Mesendoderm (in vitro differentiated cells): ENCODE results near the gene ACOT7.
A peak's percentile ranks its signal among the peaks of the same experiment; 100 is the strongest.

Source experiments
- DNase-seq: peaks from one replicate; pipeline ENCODE4 v3.0.0; 2013
- H2AK5ac ChIP-seq: 2 replicates; pipeline ENCODE4 v1.6.1; 2013; ENCODE audit warnings: low read length, inconsistent platforms
- H2BK120ac ChIP-seq: 2 replicates; pipeline ENCODE4 v1.6.1; 2013; ENCODE audit warnings: low read depth, mild to moderate bottlenecking, low read length, moderate library complexity, mixed read lengths
- H2BK15ac ChIP-seq: replicated peaks from 2 replicates; pipeline ENCODE4 v1.6.1; 2013; ENCODE audit warnings: low read depth, mild to moderate bottlenecking, moderate library complexity
- H2BK5ac ChIP-seq: 2 replicates; pipeline ENCODE4 v1.6.1; 2013; ENCODE audit warnings: low read length, inconsistent platforms
- H3K18ac ChIP-seq: 2 replicates; pipeline ENCODE4 v1.6.1; 2013; ENCODE audit warnings: mild to moderate bottlenecking, low read length, mixed read lengths
- H3K23ac ChIP-seq: one replicate; pipeline ENCODE4 v1.6.1; 2013; ENCODE audit warnings: low read length
- H3K27ac ChIP-seq: 2 replicates; pipeline ENCODE4 v1.5.1; 2013; ENCODE audit warnings: low read depth, mild to moderate bottlenecking, inconsistent platforms, low read length, moderate library complexity
- H3K27me3 ChIP-seq: 2 replicates; pipeline ENCODE4 v1.6.1; 2013; ENCODE audit warnings: low read length, control low read depth, mild to moderate bottlenecking, inconsistent platforms; ENCODE audit not compliant: insufficient read depth, poor library complexity
- H3K36me3 ChIP-seq: 2 replicates; pipeline ENCODE4 v1.6.1; 2013; ENCODE audit warnings: low read length, inconsistent platforms; ENCODE audit not compliant: control insufficient read depth, insufficient read depth
- H3K4ac ChIP-seq: one replicate; pipeline ENCODE4 v1.6.1; 2013; ENCODE audit warnings: low read depth, mild to moderate bottlenecking, low read length, moderate library complexity
- H3K4me1 ChIP-seq: 2 replicates; pipeline ENCODE4 v1.6.1; 2013; ENCODE audit warnings: low read depth, low read length, inconsistent platforms; ENCODE audit not compliant: control insufficient read depth
- H3K4me2 ChIP-seq: 2 replicates; pipeline ENCODE4 v1.6.1; 2013; ENCODE audit warnings: low read length
- H3K4me3 ChIP-seq: 2 replicates; pipeline ENCODE4 v1.5.1; 2013; ENCODE audit warnings: mild to moderate bottlenecking, low read length
- H3K56ac ChIP-seq: one replicate; pipeline ENCODE4 v1.6.1; 2013; ENCODE audit warnings: low read length
- H3K79me1 ChIP-seq: 2 replicates; pipeline ENCODE4 v1.6.1; 2013; ENCODE audit warnings: low read length, inconsistent platforms
- H3K79me2 ChIP-seq: 2 replicates; pipeline ENCODE4 v1.6.1; 2013; ENCODE audit warnings: mild to moderate bottlenecking, low read length; ENCODE audit not compliant: control insufficient read depth, insufficient read depth
- H3K9ac ChIP-seq: 2 replicates; pipeline ENCODE4 v1.6.1; 2013; ENCODE audit warnings: low read length, inconsistent platforms
- H4K5ac ChIP-seq: one replicate; pipeline ENCODE4 v1.6.1; 2013; ENCODE audit warnings: low read length
- H4K8ac ChIP-seq: one replicate; pipeline ENCODE4 v1.6.1; 2013; ENCODE audit warnings: low read depth, mild to moderate bottlenecking, control low read depth, low read length, moderate library complexity
- WGBS: extraction: QIAGEN DNeasy Blood & Tissue Kit; methylation state at CpG from one replicate; pipeline ENCODE4 v1.1.7; 2013; ENCODE audit warnings: low lambda C conversion rate, missing lambda C conversion rate; ENCODE audit not compliant: insufficient coverage; ENCODE audit errors: extremely low coverage; 5-methylcytosine and 5-hydroxymethylcytosine counted together

Gene ACOT7

DNA sequence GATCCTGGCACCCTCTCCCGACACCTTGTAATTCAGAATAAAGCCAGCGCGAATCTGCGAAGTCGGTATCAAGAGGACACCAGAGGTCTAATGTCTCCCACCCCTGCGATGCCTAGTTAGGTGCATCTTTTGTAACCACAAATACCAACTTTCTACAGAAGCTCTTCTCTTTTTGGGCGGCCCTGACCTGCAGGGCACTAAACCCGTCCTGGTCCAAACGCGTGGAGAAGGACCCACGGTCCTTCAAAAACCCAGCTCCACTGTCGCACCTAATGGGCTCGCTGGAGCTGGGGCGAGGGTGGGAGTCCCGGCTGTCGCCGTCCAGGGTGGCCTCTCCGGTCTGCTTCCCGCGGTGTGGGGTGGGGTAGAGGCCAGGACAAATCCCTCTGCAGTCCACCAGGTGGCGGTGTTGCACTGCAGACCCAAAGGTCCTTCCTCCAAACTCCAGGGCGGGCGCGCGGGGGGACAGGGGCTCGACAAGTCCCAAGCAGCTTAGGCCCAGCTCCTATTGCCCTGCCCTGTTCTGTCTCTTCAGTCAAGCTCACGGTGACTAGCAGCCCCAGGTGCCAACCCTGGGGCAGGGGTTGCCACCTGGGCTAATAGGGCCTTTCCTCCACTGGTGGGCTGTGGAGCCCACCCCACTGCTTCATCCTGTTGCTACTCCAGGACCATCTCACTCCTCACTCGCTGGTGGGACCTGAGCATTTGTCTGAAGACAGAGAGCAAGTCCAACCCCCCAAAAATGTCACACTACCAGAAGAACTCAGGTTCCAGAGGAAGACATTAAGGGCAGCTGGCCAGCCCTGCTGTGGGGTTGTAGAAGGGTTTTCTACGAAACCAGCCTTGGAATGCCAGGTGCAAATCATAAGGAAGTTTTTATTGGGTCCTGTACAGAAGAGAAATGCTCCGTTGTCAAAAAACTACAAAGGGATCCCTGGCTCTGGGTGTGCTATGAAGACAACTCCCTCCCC, 146.8 kb downstream of the ACOT7 start:
- Histone ChIP-seq H4K8ac (no peak overlapping the region), H3K4me3 (no peak overlapping the region), H2BK15ac (no peak overlapping the region), H3K9ac (no peak overlapping the region), H3K79me2 (no peaks in the 10 kb centered on the region), H3K79me1 (no peaks in the 10 kb centered on the region), H3K4ac (no peak overlapping the region), H2AK5ac (no peak overlapping the region), H4K5ac (no peak overlapping the region), H3K4me2 (no peak overlapping the region), H3K23ac (no peak overlapping the region), H3K18ac (no peak overlapping the region), H2BK5ac (no peak overlapping the region), H2BK120ac (no peak overlapping the region), H3K56ac (no peak overlapping the region), H3K36me3 (no peaks in the 10 kb centered on the region), H3K27me3 (peaks cover 50% of the 10 kb centered on the region), H3K4me1 (no peaks in the 10 kb centered on the region), H3K27ac (no peak overlapping the region)
- WGBS: no CpG with 5 or more reads among the region's 30 CpGs
- DNase-seq: peak; percentile 88

DNA sequence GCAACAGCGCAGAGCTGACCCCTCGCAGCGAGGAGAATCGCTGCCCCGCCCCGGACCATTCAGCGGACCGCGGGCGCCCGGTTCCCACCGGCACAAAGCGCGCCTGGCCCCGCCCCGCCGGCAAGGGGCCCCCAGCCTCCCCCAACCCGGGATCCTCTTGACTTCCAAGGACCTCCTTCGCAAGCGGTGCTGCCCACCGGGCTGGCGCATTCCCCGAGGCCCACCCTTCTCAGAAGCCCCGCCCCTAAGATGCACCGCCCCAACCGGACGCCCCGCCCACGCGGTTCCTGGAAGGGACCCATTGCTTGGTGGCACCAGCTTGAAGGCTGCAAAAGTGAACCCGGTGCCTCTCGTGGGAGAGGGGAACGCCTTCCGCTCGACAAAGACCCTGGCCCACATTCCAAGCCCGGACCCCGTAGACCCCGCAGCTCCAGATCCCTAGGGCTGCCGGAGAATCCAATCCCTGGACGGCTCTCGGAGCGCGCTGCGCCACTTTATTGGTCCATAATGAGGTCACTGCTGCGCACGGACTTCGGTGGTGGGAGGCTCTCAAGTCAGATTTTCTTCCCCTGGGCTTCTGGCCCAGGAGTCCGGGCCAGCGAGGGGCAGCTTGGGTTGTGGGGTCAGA, 147.6 kb downstream of the ACOT7 start:
- no peak overlapping the region for H2AK5ac ChIP-seq
- peaks cover 54% of the 10 kb centered on the region for H3K27me3 ChIP-seq
- H3K23ac ChIP-seq: no peak overlapping the region
- no peak overlapping the region for H3K4me3 ChIP-seq
- H3K79me1 ChIP-seq: no peaks in the 10 kb centered on the region
- H3K9ac ChIP-seq: no peak overlapping the region
- no peak overlapping the region for H3K27ac ChIP-seq
- WGBS: no CpG with 5 or more reads among the region's 49 CpGs
- no peak overlapping the region for H3K18ac ChIP-seq
- no peak overlapping the region for H2BK5ac ChIP-seq
- H3K36me3 ChIP-seq: no peaks in the 10 kb centered on the region
- H3K4ac ChIP-seq: no peak overlapping the region
- H3K79me2 ChIP-seq: no peaks in the 10 kb centered on the region
- H2BK15ac ChIP-seq: no peak overlapping the region
- H3K4me2 ChIP-seq: no peak overlapping the region
- H4K5ac ChIP-seq: no peak overlapping the region
- peak; percentile 68 for DNase-seq
- no peak overlapping the region for H2BK120ac ChIP-seq
- H3K56ac ChIP-seq: no peak overlapping the region
- H3K4me1 ChIP-seq: no peaks in the 10 kb centered on the region
- H4K8ac ChIP-seq: no peak overlapping the region

DNA sequence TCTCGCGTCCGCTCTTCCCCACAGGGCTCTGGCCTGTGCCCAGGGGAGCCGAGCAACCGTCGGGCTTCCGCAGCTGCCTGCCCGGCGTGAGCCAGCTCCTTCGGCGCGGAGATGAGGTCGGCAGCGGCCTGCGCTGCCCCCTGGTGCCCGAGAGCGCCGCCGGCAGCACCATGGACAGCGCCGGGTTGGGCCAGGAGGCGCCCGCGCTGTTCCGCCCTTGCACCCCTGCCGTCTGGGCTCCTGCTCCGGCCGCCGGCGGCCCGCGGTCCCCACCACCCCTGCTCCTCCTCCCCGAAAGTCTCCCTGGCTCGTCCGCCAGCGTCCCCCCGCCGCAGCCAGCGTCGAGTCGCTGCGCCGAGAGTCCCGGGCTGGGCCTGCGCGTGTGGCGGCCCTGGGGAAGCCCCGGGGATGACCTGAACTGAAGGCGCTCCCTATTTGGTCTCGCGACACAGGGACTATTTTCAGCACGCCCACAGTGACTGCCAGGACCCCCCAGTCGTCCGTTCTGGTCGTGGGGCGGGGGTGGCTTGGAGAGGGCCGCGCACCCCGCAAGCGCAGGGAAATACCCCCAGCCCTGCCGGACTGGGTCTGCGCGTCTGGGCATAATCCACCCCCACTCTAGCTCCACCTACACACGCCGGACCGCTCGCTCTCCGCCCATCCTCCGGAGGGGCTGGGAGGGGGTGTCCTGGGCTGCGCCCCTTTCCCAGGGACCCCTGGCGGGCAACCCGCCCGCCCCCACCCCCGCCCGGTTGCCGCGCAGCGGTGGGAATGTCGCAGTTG, 148.3 kb downstream of the ACOT7 start:
- no peak overlapping the region for H3K23ac ChIP-seq
- H3K36me3 ChIP-seq: no peaks in the 10 kb centered on the region
- no peak overlapping the region for H3K27ac ChIP-seq
- WGBS: no CpG with 5 or more reads among the region's 79 CpGs
- peak overlapping the region; percentile 21 for H3K4me2 ChIP-seq
- peak; percentile 93 for DNase-seq
- H3K4me1 ChIP-seq: no peaks in the 10 kb centered on the region
- no peak overlapping the region for H2BK120ac ChIP-seq
- H4K5ac ChIP-seq: no peak overlapping the region
- peaks cover 54% of the 10 kb centered on the region for H3K27me3 ChIP-seq
- H3K56ac ChIP-seq: no peak overlapping the region
- no peak overlapping the region for H2AK5ac ChIP-seq
- H3K9ac ChIP-seq: no peak overlapping the region
- H3K4me3 ChIP-seq: no peak overlapping the region
- no peak overlapping the region for H3K4ac ChIP-seq
- no peak overlapping the region for H4K8ac ChIP-seq
- H2BK5ac ChIP-seq: no peak overlapping the region
- H3K18ac ChIP-seq: no peak overlapping the region
- H2BK15ac ChIP-seq: no peak overlapping the region
- no peaks in the 10 kb centered on the region for H3K79me1 ChIP-seq
- no peaks in the 10 kb centered on the region for H3K79me2 ChIP-seq

DNA sequence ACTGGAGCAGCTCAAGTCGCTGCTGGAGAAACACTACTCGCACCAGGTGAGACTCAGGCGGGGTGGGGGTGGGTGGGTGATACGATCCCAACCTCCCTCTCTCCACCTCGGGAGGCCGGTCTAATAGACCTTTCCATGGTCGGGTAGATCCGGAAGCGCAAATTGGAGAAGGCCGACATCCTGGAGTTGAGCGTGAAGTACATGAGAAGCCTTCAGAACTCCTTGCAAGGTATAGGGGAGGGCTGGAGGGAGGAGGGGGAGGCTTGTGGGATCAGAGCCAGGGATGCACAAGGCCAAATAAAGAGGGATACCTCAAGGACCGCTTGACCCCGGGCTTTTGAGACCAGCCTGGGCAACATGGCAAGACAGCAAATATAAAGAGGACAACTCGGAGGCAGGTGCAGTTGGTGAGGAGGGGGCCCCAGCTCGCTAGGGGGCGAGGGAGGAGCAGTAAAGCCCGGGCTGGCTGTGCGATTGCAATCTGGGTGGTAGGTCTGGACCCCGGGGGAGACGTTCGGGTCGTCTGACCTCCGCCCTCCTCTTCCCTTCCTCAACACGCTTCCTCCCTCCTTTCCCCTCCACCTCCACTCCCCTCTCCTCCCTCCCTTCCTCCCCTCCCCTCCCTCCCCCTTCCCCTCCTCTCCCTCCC, 149.0 kb downstream of the ACOT7 start:
- Histone ChIP-seq H3K4me1 (no peaks in the 10 kb centered on the region), H2BK5ac (no peak overlapping the region), H3K79me2 (no peaks in the 10 kb centered on the region), H3K4ac (no peak overlapping the region), H3K36me3 (no peaks in the 10 kb centered on the region), H3K27ac (no peak overlapping the region), H3K27me3 (peaks cover 47% of the 10 kb centered on the region), H3K4me2 (no peak overlapping the region), H3K79me1 (no peaks in the 10 kb centered on the region), H3K56ac (no peak overlapping the region), H4K5ac (no peak overlapping the region), H2AK5ac (no peak overlapping the region), H2BK120ac (no peak overlapping the region), H2BK15ac (no peak overlapping the region), H3K4me3 (no peak overlapping the region), H4K8ac (no peak overlapping the region), H3K18ac (no peak overlapping the region), H3K23ac (no peak overlapping the region), H3K9ac (no peak overlapping the region)
- WGBS: no CpG with 5 or more reads among the region's 24 CpGs
- DNase-seq: no peak

DNA sequence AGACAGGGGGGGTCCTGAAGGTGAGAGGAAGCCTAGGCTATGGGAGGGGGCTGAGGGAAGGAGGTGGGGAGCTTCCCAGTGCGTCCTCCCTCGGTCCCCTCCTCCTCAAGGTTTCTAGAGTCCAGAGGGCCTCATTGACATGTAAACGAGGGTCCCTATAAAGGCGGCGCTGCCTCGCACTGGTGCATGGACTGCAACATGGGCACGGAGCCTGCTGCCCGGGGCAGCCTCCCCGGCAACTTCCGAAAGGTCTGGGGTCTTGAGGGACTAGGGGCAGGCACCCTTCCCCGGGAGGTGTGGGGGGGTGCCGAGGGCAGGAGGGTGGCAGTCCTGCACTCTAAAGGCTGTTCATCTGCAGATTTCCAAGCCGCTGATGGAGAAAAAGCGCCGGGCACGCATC, 149.6 kb downstream of the ACOT7 start, which contains the start of gene HES3:
Gene HES3 (plus strand): TSS at position 187 of the 400 bp plus-strand sequence. CDS start 187 bp downstream, at position 374.
- Histone ChIP-seq H3K4me3 (no peak within 1 kb of the TSS), H3K79me2 (no peaks in the 10 kb centered on the region), H4K5ac (no peak within 1 kb of the TSS), H3K4me1 (no peaks in the 10 kb centered on the region), H2BK5ac (no peak within 1 kb of the TSS), H3K18ac (no peak within 1 kb of the TSS), H2BK15ac (no peak within 1 kb of the TSS), H3K36me3 (no peaks in the 10 kb centered on the region), H3K56ac (no peak within 1 kb of the TSS), H3K23ac (no peak within 1 kb of the TSS), H2AK5ac (no peak within 1 kb of the TSS), H4K8ac (no peak within 1 kb of the TSS), H3K79me1 (no peaks in the 10 kb centered on the region), H3K9ac (no peak within 1 kb of the TSS), H3K27me3 (peaks cover 43% of the 10 kb centered on the region), H3K4ac (no peak within 1 kb of the TSS), H3K27ac (no peak within 1 kb of the TSS), H2BK120ac (no peak within 1 kb of the TSS), H3K4me2 (no peak within 1 kb of the TSS)
- DNase-seq: no peak
- no CpG with 5 or more reads among the region's 16 CpGs for WGBS
